Glomerular endothelial cell (primary cell): ENCODE measurements around the gene C19orf85. TPM values are rescaled to one million over a fixed set of nuclear protein-coding genes. Genes with fewer than 3 reads are reported as not detected.

Experiments
- DNase-seq: peaks from one replicate; pipeline ENCODE4 v3.0.0-alpha.2; 2011; ENCODE audit warnings: low read depth, low spot score; ENCODE audit errors: extremely low read depth
- total RNA-seq: library from RNA; depleted of rRNA; stranded (reverse); fragments of >200 nt; gene quantifications from 2 replicates; pipeline ENCODE4 v1.2.3, GENCODE V29; 2015

C19orf85 gene
- total RNA-seq, 1 donor from 2014 or later: not detected

DNA sequence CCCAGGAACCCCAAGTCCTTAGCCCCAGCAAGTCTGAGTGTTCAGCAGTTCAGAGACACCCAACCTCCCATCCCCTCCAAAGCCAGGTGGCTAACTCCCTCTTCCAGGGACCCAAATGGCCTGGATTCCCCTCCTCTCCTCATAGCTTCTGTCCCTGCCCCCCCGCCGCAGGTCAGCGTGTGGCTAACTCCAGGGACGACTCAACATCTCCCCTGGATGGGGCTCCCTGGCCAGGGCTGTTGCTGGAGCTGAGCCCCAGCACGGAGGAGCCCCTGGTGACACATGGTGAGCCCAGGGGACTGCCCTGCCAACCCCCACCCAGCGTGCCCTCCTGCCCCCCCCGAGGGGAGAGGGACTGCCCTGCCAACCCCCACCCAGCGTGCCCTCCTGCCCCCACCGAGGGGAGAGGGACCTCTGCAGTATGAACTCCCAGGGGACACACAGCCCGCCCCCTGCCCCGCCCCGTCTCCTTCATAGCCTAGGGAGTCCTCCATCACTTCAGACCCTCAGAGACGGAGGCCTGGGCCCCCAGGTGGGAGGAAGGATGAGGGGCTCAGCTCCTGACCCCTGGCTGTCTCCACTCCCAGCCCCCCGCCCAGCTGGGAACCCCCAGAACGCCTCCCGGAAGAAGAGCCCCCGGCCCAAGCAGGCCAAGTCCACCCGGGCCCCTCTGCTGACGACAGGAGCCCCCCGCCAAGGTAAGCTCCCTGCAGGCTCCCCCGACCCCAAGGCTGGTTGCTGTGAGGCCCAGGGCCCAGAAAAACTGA lies 25.3 kb upstream of the C19orf85 start:
- no peak for DNase-seq

DNA sequence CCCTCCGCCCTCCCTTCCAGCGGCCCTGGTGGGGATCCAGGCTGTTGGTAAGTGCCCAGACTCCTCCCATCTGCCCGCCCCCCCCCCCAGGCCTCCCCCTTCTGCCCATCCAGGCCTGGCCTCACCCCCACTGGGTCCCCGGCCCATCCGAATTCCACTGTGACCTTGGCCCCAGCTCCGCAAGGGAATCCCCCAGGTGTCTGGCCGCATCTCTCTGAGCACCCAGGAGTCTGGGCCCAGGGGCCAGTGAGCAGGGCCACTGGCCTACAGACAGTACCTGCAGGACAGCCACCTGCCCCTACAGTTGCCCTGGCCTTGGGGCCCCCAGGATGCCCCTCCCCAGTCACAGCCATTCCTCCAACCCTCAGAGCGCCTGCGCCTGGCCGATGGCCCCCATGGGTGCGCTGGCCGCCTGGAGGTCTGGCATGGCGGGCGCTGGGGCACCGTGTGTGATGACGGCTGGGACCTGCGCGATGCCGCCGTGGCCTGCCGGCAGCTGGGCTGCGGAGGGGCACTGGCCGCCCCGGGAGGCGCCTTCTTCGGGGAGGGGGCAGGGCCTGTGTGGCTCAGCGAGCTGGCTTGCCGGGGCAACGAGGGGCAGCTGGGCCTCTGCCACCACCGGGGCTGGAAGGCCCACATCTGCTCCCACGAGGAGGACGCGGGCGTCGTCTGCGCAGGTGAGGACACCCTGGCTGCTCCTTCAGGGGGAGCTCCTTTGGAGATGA lies 24.6 kb upstream of the C19orf85 start:
- no peak for DNase-seq

DNA sequence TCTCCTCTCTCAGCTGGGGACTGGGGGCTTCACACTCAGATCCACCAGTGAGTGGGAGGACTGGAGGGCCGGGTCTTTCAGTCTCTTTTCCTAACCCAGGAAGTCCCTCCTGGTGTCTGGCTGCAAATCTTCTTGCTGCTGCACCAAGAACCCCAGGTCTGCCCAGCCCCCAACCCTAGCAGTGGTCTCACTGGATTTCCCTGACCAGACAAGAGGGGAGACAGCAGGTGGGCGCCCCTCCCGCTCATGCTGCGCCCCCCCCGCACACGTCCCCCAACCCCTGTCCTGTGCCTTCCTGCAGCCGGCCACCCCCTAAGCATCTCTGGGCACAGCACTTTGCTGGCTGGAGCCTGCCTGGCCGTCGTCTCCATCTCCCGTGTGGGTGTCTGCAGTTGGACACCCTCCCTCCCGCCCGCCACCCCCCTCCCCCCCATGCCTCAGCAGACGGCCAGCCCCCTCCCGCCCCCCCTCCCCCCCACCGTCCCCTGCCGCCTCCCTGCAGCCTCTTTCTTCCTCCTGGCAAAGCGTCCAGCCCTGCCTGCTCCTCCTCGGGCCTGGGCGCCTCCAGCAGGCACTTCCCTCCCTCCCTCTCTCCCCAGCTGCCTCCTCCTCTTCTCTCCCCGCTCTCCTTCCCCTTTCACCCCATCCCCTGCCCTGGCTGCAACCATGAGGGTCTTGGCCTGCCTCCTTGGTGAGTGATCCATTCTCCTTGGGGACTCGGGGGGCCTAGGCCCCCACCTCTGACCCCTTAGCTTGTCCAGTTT lies 23.6 kb upstream of the C19orf85 start, which contains the start of gene SSC5D:
SSC5D (plus strand) TSS at position 513 of the 764 bp plus-strand sequence; CDS start at position 667, 154 bp downstream.
- no peak for DNase-seq

DNA sequence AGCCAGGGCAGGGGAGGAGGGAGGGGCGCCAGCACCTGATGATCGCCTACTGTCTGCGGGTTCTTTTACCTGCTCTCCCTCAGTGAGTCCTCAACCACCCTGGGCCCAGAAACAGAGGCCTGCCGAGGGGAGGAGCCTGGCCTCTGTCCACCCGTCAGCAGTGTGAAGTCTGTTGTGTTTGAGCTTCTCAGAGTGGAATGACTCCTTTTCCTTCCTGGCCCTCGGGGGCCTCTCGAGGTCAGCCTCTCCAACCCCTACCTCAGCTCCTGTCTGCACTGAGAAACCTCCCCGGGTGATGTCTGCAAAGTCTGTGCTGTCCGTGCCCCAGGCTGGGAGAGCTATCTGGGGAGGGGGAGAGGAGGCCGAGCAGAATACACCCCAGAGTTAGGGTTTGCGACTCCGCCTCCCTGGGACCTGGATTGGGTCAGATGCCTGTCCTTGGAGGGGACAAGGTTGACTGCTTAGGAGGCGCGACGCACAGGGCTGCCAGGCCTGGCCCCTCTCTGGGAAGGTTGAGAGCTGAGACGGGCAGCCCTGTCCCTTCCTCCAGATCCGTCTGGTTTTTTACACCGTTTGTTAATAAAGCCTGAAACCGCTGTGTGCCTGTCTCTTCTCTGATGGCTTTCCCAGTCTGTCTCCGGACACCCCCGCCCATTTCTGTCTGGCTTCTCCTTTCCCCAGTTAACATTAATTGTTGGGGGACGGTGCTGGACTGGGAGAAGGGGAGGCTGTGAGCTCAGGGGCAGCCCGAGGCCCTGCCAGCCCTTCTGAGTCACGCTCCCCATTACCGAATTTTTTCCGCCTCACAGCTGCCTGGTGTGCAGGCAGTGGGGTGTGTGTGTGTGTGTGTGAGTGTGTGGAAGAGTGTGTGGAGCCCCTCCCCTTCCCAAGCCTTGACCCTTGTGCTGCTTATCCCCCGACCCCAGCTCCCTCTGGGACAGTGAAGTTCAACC lies 22.7 kb upstream of the C19orf85 start:
- no peak for DNase-seq

DNA sequence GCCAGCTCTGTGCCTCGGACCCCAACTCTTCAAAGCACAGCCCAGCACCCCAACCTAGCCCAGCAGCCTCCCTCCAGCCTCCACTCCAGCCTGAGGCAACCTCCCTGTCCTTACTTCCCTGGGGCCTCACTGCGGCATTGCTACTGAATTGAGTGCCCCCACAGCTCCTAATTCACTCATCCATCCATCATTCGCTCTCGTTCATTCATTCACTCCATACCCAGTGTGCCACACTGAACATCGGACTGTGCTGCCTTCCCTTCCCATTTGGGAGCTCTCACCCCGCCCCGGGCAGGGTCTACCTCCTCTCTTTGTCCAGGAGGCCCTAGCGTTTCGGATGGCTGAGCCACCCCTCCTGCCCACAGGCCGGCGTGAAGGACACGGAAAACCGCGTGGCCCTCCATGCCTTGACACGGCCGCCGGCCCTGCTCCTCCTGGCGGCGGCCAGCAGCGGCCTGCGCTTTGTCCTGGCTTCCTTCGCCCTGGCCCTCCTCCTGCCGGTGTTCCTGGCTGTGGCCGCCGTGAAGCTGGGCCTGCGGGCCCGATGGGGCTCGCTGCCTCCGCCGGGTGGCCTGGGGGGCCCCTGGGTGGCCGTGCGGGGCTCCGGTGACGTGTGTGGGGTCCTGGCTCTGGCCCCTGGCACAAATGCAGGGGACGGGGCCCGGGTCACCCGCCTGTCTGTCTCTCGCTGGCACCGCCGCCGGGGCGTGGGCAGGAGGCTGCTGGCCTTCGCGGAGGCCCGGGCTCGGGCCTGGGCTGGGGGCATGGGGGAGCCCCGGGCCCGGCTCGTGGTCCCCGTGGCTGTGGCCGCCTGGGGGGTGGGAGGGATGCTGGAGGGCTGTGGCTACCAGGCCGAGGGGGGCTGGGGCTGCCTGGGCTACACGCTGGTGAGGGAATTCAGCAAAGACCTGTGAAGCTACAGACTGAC lies 21.8 kb upstream of the C19orf85 start:
- DNase-seq: no peak

DNA sequence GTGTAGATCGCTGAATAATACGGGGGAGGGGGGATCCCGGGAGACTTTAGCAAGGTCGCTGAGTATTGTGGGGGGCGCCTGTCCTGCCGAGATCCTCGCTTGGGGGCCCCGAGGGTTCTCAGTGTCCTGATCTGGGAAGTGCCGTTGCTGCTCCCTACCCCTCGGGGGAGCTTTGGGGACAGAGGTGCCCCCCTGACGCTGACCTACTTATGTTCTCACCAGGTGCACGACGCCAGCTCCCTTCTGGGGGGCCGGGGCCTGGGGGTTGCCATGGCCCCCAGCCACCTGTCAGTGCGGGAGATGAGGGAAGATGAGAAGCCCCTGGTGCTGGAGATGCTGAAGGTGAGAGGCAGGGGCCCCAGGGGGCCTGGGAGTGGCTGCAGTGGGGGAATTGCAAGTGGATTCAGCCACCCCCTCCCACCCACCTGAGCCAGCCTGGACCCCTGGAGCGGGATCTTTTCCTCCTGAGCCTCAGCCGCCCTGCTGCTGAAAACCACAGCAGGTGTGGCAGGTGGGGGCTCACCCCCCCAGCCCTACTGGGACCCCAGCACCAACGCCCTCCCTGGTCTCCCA lies 21.0 kb upstream of the C19orf85 start:
- DNase-seq: no peak

DNA sequence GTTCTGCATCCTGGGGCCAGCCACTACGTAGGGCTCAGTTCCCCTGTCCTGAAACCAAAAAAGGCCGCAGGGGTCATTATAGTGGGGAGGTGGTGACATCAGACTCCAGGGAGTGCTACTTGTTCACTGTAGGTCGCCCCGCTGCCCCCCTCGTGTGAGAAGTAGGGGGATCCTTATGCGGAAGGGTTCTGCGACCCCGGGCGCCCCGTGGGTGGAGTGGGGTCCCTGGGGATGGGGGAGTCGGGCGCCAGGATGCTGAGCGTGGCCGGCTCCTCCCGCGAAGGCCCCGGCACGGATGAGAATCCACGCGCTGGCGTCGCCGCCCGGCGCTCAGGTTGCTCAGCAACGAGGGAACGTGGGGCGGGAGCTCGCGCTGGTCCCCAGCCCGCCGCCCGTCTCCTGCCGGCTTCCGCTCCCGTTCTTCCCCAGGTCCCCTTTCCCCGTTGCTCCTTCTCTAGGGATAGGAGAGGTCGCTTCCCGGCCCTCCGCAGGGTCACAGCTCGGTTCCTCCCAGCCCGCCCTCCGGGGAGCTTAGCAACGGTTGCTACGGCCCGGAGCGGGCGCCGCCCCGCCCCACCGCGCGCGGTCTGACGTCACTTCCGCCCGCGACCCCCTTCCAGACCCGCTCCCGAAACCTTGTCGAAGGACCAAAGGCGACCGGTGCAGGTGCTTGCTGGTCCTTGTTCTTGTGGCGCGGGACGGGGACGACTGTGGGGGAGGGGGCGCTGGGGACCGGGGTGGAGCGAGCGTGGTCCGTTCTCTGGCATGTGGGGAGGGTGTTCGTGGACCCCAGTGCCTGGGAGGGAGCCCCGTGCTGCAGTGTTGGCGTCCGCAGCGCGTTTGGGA lies 20.3 kb upstream of the C19orf85 start, which contains the start of gene NAT14:
NAT14 (plus strand) TSS at position 596 of the 846 bp plus-strand sequence. CDS start 521 bp downstream, outside the sequence.
- no peak for DNase-seq

DNA sequence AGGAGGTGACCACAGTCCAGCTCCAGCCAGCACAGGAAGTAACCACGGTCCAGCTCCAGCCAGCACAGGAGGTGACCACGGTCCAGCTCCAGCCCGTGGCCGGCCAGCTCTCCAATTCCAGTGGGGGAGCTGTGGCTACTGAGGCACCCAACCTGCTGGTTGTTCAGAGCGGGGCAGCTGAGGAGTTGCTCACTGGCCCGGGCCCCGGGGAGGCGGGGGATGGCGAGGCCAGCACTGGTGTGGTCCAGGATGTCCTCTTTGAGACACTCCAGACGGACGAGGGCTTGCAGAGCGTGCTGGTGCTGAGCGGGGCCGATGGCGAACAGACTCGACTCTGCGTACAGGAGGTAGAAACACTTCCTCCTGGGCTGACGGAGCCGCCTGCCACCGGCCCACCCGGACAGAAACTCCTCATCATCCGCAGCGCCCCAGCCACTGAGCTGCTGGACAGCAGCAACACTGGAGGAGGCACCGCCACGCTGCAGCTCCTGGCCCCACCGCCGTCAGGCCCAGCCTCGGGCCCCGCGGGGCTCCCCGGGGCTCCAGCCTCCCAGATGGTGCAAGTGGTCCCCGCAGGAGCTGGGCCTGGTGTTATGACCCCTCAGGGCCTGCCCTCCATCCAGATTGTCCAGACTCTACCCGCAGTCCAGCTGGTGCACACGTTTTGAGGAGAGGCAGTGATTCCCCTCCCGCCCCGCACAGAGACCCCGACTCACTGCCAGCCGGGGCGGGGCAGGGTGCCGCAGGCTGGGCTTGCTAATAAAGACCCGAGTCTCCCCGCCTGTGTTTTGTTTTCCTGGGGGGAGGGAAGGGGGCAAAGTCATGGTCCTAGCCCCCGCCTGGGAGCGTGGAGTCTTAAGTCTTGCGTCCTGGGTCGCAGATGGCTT lies 19.4 kb upstream of the C19orf85 start:
- no peak for DNase-seq

DNA sequence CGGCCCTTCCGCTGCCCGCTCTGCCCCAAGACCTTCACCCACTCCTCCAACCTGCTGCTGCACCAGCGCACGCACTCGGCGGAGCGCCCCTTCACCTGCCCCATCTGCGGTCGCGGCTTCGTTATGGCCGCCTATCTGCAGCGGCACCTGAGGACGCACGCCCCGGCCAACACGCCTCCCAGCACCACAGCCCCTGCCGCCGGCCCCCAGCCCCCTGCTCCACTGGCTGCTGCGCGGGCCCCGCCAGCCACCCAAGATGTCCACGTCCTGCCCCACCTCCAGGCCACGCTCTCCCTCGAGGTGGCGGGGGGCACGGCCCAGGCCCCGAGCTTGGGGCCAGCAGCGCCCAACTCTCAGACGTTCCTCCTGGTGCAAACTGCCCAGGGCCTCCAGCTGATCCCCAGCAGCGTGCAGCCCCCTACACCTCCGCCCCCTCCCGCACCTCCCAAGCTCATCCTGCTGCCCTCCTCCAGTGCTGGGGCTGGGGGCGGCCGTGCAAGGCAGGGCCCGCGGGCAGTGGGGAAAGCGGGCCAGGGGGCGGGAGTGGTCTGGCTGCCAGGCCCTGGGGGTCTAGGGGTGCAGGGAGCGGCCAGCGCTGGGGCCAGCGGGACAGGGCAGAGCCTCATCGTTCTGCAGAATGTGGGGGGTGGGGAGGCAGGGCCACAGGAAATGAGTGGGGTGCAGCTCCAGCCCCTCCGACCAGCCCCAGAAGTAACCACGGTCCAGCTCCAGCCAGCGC lies 18.6 kb upstream of the C19orf85 start:
- DNase-seq: no peak

DNA sequence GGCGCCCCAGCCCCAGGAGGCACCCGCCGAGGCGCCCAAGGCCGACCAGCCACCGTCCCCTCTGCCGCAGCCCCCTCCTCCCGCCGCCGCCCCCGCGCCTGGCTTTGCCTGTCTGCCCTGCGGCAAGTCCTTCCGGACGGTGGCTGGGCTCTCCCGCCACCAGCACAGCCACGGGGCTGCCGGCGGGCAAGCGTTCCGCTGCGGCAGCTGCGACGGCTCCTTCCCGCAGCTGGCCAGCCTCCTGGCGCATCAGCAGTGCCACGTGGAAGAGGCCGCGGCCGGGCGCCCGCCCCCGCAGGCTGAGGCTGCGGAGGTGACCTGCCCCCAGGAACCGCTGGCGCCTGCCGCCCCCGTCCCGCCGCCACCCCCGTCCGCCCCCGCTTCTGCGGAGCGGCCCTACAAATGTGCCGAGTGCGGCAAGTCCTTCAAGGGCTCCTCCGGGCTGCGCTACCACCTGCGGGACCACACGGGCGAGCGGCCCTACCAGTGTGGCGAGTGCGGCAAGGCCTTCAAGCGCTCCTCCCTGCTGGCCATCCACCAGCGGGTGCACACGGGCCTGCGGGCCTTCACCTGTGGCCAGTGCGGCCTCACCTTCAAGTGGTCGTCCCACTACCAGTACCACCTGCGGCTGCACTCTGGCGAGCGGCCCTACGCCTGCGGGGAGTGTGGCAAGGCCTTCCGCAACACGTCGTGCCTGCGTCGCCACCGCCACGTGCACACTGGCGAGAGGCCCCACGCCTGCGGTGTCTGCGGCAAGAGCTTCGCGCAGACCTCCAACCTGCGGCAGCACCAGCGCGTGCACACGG lies 17.8 kb upstream of the C19orf85 start:
- no peak for DNase-seq

DNA sequence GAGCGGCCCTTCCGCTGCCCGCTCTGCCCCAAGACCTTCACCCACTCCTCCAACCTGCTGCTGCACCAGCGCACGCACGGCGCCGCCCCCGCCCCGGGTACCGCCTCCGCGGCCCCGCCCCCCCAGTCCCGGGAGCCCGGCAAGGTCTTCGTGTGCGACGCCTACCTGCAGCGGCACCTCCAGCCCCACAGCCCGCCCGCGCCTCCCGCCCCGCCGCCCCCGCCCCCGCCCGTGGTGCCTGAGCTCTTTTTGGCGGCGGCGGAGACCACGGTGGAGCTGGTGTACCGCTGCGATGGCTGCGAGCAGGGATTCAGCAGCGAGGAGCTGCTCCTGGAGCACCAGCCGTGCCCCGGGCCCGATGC lies 17.2 kb upstream of the C19orf85 start:
- no peak for DNase-seq

DNA sequence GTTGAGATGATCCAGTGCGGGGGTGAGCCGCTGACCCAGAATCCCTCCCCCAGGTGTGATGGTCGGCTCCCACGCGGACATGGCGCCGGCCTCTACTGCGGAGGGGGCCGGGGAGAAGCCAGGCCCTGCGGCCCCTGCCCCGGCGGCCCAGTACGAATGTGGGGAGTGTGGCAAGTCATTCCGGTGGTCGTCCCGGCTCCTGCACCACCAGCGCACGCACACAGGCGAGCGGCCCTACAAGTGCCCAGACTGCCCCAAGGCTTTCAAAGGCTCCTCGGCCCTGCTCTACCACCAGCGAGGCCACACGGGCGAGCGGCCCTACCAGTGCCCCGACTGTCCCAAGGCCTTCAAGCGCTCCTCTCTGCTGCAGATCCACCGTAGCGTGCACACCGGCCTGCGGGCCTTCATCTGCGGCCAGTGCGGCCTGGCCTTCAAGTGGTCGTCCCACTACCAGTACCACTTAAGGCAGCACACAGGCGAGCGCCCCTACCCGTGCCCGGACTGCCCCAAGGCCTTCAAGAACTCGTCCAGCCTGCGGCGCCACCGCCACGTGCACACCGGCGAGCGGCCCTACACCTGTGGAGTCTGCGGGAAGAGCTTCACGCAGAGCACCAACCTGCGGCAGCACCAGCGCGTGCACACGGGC lies 16.7 kb upstream of the C19orf85 start:
- no peak for DNase-seq

DNA sequence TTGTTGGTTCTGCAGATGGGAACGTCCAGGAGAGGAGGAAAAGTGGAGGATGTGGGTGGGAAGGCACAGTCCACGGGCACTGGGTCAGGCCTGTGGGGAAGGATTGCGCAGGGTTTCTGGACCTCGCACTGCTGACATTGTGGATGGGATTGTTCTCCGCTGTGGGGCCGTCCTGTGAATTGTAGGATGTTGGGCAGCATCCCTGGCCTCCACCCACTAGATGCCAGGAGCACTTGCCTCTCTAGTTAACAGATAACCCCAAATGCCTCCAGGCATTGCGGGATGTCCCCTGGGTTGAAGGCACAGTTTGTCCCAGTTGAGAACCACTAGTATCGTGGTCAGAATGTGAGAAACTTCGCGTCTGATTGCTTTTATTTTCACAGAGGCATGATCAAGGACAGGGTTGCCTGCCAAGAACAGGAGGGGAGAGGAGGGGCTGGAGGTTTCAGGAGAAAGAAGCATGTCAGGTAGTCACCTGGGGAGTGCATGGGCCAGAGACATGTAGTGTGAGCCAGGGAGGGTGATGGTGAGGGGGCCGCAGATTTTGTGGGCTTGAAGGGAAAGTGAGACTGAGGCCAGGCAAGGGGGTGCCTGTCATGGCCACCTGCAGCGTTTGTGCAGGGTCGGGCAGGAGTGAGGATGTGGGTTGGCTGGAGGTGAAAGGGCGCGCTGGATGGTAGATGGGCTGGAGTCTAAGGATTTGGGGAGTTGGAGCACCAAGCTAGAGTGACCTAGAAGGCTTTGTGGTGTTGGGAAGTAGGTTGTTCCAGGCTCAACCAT lies 15.1 kb upstream of the C19orf85 start:
- DNase-seq: no peak

DNA sequence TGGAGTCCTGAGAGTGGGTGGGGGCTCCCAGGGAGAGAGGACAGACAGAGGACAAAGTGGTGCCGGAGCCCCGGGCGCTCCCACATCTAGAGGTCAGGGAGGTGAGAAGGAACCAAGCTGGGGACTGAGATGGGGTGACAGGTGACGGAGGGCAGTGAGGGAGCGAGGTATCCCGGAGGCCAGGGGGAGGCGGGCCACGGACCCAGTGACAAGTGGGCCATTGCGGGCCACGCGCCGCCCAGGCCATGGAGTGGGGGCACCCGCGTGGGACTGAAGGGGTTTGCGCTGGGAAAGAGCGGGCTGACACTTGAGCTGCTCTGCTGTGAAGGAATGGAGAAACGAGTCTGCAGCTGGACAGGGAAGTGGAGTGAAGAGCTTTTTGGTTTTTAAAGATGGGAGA lies 14.5 kb upstream of the C19orf85 start:
- DNase-seq: no peak
